Iris pigment epithelial cell (primary cell): ENCODE measurements around the gene NFIC.

Experiments used
- DNase-seq: peaks from one replicate; pipeline ENCODE4 v3.0.0-alpha.2; 2011; ENCODE audit warnings: low read depth

Gene NFIC

DNA sequence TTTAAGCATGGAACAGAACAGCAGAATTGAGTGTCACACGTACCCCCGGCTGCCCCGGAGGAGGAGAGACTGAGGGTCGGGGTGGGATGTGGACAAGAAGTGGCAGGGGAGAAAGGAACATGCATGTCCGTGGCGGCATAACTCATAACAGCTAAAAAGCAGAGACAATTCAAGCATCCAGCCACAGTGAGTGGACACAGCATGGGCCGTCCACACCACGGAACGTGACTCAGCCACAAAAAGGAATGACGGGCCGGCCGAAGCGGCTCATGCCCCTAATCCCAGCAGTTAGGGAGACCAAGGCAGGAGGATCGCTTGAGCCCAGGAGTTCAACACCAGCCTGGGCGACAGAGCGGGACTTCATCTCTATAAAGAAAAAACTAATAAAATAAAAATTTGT lies 126.5 kb downstream of the NFIC start:
- no peak for DNase-seq

GRCh38 chr19:3493651-3494050 lies 127.3 kb downstream of the NFIC start:
- no peak for DNase-seq

GRCh38 chr19:3494051-3494450 lies 127.7 kb downstream of the NFIC start:
- no peak for DNase-seq

DNA sequence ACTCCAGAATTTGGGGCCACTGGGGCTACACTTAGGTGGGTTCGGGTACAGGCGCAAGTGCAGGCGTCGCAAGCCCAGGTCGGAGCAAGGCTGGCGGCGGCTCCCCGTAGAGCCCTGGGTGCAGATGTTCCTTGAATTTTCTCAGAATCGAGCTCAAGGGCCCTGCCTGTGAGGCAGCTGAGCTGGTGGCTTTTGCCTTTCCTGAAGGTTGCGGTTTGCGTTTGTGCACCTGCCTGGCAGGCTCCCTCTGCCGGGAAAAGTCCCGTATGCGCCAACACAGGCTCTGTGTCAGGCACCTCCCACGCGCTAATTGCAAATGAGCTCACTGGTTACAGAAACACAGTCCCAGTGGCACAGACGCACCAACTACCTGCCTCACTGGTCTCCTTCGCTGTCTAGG lies 128.2 kb downstream of the NFIC start:
- no peak for DNase-seq

DNA sequence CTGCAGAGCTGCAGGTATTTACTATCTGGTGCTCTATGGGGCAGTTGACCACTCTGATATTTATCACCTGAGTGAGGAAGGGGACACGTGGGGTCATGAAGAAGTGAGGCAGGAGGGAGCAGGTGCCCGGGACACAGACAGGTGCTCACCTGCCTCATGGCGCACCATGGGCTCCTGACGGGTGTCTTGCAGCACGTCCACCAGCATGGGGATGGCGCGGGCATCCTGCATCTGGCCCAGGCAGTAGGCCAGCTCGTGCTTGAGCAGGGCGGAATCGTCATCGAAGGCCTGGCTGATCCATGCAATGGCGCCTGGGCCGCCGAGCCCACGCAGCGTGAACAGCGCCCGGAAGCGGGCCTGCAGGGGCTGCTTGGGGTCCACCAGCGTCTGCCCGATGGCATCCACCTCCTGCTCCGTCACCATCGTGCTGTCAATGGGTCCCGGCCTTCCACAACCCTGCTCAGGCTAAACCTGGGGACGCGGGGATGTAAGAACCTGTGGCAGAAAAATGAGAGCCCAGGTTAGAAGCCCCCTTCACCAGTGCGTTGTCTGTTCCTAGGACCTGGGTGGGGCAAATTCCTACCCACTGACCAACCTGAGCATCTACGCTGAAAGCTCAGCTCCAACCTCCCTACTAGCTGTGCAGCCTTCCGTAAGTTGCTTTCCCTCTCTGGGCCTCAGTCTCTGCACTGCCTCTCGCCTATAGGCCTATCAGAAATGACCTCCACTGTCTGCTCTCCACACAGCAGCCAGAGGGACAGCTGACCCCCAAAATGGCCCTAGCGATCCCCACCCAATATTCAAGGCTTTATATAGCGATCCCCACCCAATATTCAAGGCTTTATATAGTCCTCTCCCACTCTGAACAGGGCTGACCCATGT lies 130.2 kb downstream of the NFIC start:
- DNase-seq = no peak

DNA sequence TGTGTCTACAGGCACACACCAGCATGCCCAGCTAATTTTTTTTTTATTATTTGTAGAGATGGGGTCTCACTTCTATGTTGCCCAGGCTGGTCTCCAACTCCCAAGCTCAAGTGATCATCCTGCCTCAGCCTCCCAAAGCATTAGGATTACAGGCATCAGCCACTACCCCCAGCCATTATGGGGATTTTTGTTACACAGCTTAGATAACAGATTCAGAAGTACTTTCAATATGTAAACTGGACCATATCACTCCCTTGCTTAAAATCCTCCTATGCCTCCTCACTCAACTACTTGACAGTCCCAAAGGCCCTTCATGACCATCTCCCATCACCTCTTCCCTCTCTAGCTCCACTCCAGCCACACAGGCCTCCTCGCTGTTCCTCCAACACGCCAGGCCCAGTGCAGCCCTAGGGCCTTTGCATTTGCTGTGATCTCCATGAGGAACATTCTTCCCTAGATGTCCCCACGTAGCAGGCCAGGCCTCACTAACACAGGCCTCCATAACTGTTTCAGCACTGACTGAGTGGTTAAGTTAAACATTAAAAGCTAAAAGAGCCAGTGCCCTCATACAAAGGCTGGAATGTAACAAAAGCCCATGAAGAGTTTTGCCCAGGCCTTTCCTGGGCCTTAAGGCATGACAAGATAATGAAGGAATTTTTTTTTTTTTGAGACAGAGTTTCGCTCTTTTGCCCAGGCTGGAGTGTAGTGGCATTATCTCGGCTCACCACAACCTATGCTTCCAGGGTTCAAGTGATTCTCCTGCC lies 131.6 kb downstream of the NFIC start:
- no peak for DNase-seq

DNA sequence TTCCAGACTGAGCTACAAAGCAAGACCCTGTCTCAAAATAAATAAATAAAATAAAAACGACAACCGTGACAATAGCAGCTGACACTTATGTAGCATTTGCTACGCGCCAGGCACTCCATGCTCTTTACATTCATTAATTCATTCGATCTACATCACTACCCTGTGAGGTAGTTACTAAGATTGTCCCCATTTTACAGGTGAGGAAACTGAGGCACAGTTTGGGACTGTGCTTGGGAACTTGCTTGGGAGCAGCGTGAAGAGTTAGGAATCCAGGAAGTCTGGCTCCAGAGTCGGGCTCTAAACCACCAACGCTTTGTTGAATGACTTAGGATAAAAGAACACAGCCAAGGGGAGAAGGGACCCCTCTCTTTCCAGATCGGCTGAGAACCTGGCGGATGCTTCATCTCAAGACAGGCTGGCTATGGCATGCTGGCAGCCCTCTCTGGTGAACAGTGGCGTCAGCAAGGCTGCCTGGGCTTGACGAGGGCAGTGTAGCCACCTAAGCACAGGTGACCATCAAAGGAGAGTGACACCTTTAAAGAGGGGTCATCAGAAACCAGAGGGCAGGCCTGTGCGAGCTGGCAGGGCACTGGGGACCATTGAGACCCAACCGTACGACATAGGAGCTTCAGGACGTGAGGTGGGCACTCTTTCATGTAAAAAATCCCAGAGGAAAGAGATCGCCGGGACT lies 133.5 kb downstream of the NFIC start:
- DNase-seq = no peak

- peak; percentile 95 for DNase-seq
Observed at GRCh38 chr19:3500429-3501101, 134.2 kb downstream of the NFIC start, which contains the start of gene DOHH. Gene DOHH (minus strand): TSS chr19:3500674. CDS start chr19:3496814, 3,860 bp downstream.

DNA sequence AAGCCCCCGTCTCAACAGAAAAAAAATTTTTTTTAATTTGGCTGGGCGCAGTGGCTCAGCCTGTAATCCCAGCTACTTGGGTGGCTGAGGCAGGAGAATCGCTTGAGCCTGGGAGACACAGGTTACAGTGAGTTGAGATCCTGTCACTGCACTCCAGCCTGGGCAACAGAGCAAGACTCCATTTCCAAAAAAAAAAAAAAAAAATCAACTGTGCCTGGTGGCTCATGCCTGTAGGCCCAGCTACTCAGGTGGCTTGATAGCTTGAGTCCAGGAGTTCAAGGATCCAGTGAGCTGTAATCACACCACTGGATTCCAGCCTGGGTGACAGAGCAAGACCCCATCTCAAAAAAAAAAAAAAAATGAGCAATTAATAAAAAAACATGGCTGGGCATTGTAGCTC lies 135.4 kb downstream of the NFIC start:
- no peak for DNase-seq

DNA sequence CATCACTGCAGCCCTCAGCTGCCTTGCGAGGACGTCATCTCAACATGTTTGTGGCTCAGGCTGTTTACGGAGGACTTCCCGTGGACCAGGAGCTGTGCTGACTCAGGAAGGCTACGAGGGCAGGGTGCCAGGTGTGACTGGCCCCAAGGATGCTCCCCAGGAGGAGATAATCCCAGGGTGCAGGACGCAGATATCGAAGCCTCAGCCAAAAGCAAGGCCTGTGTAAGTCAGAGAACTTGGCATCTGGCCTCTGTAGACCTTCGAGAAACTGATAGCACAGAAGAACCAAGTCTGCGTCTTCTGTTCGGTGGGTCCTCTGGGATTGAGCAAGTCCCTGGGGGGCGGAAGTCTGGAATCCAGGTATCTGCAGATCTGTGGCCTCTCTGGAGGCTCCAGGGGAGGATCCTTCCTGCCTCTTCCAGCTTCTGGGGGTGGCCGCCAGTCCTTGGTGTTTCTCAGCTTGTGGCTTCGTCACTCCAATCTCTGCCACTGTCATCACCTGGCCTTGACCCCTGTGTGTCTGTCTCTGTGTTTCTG lies 136.7 kb downstream of the NFIC start:
- peak; percentile 90 for DNase-seq

- DNase-seq = peak; percentile 62
Observed at GRCh38 chr19:3504735-3505134, 138.4 kb downstream of the NFIC start.

GRCh38 chr19:3505598-3506383 lies 139.4 kb downstream of the NFIC start, which contains the start of gene FZR1:
Gene FZR1 (plus strand): TSS chr19:3506311. CDS start chr19:3522990, 16,679 bp downstream.
- DNase-seq = peak; percentile 97

DNA sequence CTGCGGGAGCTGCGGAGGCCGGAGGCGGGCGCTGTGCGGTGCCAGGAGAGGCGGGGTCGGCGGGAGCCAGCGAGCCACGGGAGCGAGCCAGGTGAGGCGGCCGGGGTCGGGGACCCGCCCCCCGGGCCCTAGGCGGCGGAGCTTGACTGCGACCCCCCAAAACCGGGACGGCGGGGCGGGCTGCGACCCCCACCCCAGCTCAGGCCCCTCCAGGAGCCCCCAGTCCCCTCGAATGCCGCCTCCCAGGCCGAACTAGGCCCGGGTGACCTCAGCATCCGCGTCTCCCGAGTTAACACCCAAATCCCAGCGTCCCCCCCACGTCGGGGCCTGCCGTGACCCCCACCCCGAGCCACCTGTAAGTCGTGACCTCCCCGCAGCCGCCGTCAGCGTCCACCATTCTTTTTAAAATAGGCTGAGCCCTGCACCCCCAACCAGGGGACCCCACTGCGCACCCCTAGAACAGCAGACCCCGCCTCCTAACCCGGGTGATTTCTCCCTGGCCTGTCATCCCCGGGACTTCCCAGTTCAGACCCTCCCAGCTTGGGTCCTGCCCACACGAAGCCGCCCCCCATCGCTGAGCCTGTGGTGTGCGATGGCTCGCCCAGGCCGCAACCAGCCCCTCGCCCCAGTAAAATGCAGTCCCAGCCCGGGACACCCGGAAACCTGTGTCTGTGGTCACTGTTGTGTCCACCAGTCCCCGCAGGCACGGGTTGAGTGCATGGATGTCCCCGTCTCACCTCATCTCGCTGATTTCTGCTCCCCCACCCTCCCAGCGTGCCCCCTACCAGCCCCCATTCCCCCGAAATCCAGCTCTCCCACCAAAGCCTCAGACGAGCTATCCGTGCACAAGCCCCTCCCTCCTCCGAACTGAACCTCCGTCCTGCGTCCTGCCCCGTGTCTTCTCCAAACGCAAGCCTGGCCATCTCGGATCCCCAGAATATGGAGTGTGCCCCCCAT lies 140.3 kb downstream of the NFIC start:
- DNase-seq = peak; percentile 24

GRCh38 chr19:3507371-3508120 lies 141.2 kb downstream of the NFIC start:
- DNase-seq = peak; percentile 18

GRCh38 chr19:3508121-3508661 lies 141.8 kb downstream of the NFIC start:
- peak; percentile 14 for DNase-seq

DNA sequence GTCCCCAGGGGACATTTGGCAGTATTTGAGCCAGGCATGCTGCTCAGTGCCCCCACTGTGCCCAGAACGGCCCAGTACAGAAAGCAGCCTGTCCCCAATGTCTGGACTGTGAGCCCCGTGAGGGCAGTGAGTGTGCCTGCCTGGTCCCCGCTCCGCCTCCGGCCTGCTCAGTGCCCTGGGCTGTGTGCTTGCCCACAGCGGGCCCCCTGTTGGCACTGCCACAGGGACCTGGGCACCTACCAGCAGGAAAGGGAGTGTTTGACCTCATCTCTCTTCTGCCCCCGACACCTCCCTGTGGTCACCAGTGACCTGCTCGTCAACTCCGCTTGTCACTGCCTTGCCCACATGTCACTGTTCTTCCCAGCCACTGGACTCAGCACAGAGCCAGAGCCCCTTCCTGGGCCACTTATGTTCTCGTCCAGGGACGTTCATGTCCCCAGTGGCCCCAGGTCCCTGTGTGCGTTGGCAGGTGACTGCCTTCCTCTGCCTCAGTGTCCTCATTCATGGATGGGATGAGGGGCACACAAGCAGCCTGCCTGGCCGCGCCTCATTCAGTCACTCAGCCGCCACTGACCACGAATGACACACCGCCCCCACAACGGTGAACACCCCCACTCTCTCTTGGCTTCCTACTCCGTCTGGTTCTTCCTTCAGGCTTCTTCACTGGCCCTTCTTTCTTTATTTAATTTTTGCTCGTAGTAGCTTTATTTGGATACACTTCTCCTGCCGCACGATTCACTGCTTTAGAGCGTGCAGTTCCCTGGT lies 142.6 kb downstream of the NFIC start:
- DNase-seq = no peak

GRCh38 chr19:3509566-3509989 lies 143.2 kb downstream of the NFIC start:
- DNase-seq = peak; percentile 73

- DNase-seq = no peak
Observed at GRCh38 chr19:3510727-3511126, 144.3 kb downstream of the NFIC start.
